ENCODE results near the gene SIX5. TPM values are rescaled to one million over a fixed set of nuclear protein-coding genes. Genes with fewer than 3 reads are reported as not detected.
"Not testable (repeated sequence)": the region's sequence is repeated elsewhere in the genome, so short reads cannot be mapped to it uniquely, and the experiment has no call there.

Gene SIX5
- polyA plus RNA-seq, 5 donors = 10.7 to 39.5 (median 20.0) TPM

DNA sequence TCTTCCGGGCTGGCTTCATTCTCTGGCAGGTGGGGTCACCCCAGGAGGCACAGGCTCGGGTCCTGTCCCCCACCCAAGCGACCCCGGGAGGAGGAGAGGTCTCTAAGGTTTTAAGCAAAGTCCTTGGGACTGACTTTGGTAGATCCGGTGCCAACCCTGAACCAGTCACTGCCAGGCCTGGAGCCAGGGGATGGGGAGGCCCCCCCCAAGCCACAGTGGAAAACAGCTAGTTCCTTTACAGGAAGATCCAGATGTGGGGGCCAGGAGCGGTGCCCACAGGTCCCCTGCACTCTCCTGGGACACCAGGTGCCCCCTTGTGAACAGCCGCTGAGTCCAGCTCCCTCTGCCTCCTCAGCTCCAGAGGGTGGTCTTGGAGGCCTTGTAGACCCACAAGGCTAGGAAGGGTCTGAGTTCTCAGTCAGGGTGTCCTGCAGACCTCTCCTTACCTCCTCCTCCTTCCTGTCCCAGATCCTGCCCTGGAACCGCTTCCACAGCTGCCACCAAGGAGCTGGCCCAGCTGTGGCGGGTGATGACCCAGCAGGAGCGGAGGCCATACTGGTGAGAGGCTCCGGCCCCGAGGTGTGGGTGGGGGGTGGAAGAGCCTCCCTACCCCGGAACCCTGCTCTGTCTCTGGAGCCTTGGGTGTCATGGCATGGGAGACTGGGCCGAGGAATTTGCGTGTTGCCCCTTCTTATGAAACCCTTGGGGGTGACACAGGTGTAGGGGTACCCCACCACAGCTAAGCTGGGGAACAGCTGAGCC is 6.0 kb downstream of the SIX5 start:
- no peak for DNase-seq

DNA sequence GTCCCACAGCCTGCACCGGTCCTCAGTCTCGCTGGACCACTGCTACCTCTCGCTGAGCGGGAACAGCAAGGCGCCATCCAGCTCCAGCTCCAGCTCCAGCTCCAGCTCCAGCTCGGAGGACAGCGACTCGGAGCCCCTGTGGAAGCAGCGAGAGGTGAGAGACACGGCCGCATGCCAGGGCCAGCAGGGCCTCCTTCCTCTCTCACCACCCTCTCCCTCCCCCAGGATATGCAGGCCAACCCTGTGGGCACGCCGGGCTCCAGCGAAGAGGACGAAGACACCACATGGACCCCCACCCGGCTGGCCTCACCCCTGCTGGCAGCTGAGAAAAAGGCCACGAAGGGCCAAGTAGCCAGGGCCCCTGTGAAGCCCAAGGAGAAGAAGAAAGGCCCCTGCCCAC is 7.3 kb downstream of the SIX5 start:
- DNase-seq = no peak

DNA sequence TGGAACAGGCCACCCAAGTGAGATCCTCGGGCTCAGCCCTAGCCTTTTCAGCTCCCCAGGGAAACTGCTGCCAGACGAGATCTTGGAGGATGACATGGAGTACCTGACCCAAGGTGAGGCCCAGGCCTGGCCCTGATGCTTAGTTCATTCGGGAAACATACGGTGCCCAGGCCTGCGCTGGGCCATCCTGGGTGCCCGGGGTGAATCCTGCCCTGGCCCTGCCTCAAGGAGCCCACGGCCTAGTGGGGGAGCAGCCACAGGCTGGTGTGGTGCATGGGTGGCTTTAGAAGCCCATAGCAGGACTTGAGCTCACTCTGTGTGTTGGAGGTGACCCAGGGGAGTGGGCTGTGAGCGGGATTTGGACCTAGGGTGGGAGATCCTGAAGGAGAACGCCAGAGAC is 10.1 kb downstream of the SIX5 start:
- DNase-seq = no peak

DNA sequence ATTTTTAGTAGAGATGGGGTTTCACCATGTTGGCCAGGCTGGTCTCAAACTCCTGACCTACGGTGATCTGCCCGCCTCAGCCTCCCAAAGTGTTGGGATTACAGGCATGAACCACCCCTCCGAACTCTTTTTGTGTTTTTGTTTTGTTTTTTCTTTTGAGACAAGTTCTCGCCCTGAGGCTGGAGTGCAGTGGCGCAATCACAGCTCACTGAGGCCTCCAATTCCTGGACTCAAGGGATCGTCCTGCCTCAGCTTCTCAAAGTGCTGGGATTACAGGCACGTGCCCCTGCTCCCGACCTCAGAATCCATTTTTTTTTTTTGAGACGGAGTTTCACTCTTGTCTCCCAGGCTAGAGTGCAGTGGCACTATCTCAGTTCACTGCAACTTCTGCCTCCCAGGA is 11.4 kb downstream of the SIX5 start:
- no peak for DNase-seq

DNA sequence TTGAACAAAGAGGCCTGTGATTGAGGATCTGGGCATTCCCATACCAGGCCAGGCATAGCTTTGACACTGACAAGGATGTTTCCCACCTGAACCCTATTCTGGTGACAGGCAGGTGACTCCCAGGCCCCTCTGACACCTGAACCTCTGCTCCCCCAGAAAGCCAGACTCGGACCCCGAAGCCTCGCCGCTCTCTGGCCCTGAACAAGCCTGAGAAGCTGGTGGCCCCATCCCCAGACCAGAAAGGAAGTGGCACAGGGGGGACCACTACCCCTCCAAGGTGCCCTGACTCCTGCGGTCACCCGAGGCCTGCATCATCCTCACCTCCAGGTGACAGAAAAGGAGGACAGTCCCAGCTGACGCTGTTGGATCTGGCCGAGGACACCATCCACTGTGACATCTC is 14.7 kb downstream of the SIX5 start:
- DNase-seq = no peak

DNA sequence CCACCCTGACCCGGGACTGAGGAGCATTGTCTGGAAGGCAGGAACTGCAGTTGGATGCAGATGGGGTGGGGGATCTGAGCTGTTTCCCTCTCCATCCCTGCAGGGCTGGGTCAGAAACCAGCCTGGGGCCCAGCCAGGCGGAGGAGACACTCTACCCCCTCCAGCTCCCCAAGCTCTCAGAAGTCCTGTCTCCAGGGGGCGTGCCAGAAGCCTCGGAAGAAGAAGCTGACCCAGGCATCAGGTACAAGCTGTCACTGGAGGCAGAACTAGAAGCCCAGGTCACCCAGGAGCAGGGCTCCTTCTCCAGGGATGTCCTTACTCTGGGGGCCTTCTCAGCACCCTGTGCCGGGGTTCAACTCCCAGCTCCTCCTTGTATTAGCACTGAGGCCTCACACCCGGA is 15.5 kb downstream of the SIX5 start:
- no peak for DNase-seq

DNA sequence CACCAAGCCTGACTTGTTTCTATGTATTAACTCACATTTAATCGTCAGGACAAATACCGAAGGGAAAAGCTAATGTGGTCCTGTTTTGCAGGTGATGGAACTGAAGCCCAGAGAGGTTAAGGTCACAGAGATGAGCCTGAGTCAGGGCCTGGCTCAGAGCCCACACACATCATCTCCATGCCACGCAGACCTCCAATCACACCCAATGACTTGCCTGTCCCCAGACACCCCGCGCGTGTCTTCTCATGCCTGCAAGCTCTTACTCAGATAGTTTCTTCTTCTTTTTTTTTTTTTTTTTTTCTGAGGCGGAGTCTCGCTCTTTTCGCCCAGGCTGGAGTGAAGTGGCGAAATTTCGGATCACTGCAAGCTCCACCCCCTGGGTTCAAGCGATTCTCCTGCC is 16.4 kb downstream of the SIX5 start:
- DNase-seq = no peak

DNA sequence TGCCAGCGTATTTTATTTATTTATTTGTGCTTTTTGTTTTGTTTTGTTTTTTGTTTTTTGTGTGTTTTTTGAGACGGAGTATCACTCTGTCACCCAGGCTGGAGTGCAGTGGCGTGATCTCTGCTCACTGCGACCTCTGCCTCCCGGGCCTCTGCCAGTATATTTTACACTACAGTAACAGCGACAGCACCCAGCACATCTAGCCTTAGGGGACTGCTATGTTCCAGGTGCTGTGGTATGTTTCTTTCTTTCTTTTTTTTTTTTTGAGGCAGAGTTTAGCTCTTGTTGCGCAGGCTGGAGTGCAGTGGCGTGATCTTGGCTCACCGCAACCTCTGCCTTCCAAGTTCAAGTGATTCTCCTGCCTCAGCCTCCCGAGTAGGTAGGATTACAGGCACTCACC is 17.6 kb downstream of the SIX5 start:
- DNase-seq = not testable (repeated sequence)

DNA sequence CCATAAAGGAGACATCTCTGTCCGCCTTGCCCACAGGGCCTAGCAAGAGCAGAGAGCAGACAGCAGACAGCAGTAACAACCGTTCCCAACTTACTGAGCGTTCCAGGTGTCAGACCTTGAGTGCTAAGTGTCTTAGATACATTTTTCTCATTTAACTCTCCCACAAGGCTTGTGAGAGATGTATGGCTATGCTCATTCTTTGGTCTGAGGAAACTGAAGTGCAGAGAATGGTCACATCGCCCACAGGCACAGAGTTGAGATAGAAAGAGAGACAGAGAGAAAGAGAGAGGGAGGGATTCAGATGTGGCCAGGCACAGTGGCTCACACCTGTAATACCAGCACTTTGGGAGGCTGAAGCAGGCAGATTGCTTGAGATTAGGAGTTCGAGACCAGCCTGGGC is 21.5 kb downstream of the SIX5 start:
- DNase-seq = no peak

DNA sequence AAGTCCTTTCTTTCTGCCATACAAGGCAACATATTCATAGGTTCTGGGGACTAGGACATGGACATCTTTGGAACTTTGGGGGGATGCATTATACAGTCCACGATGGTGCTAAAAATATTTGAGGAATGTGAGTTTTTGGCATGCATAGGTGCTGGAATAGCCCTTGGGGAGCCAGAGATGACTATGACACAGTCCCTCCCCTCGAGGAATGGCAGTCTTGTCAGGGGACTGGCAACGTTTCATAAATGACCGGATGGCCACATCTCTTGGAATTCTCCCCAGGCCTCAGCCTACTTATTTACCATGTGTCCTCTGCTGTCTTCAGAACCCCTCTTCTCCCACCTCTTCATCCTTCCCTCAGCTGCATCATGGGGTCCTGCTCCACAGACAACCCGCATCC is 22.2 kb downstream of the SIX5 start:
- no peak for DNase-seq

DNA sequence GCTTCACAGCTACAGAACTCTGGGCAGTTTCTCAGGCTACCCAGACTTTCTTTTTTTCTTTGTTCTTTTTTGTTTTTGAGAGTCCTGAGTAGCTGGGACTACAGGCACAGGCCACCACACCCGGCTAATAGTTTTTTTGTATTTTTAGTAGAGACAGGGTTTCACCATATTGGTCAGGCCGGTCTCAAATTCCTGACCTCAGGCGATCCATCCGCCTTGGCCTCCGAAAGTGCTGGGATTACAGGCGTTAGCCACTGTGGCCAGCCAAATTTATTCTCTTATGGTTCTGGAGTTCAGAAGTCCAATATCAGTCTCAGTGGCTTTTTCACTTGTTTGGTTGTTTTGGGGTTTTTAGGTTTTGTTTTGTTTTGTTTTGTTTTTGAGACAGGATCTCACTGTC is 23.4 kb downstream of the SIX5 start:
- DNase-seq = no peak

DNA sequence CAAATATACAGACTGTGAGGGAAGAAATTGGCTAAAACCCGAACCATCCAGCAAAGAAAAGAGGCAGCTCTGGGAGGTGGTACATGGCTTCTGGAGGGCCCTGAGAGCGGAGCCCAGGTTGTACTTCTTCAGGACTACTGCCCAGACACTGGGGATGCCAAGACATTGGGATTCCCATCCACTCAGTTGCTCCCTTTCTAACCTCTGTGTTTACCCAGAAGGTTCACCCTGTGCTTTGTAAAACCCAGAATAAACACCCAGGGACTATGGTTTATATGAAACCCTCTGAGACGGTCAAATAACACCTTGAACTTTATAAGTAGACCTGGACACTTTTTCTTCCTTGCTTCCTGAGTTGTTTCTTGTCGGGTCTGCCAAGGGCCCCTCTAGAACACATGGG is 26.1 kb downstream of the SIX5 start:
- no peak for DNase-seq

DNA sequence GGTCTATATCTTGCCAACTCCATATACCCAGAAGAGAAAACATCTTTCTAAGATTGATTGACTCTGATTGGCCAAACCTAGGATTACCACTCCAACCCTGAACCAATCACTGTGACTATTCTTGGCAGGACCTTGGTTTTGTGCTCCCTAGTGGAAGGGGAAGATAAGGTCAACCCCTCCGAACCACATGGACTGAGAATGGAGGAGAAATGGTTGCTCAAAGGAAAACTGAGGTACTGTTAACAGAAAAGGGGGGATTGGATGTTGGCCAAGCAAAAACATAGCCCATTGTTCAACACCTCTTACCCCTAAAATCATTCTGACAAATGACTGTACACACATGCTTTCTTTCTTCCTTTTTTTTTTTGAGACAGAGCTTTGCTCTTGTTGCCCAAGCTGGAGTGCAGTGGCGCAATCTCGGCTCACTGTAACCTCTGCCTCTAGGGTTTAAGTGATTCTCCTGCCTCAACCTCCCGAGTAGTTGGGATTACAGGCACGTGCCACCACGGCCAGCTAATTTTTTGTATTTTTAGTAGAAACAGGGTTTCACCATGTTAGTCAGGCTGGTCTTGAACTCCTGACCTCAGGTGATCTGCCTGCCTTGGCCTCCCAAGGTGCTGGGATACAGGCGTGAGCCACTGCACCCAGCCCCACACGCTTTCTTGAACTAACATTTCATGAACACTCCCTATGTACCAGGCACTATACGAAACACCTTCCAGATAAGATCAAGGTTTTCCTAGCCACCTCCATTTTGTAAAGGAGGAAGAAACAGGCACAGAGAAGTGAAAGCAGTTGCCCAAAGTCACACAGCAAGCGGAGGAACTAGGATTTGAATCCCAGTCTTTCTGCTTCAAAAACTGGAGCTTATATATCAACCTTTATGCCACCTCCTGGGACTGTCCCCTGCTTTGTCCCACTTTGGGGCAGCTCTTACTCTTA is 29.3 kb downstream of the SIX5 start:
- no peak for DNase-seq

DNA sequence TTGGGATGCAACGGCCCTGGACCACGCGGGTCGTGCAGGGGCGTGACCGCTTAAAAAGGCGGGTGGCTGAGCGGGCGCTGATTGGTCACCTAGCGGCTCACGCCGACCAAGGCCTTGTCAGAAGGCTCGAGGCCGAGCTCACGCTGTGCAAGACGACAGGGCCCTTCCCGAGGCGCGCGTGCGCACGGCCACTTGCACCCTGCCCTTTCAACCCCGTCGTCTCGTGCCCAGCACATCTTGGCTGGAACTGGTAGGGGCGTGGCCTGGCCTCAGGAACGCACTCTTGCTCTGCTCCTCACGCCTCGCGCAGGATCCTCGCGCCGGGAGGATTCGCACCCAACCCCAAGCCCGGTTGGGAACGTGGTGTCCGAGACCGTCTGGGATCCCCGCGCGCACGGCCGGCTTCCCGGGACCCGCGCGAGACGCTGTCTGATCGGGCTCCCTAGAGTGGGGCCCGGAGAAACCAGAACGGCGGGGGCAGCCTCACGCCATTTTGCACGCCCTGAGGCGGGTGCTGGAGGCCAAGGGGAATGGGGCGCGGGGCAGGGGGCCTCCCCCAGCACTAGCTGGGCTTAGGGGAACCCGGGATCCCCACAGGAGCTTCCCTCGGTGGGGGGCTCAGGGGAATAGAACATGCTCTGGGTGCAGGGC is 35.8 kb downstream of the SIX5 start, which contains the start of gene MEIOSIN:
TSS of gene MEIOSIN (plus strand) at position 280 of the 651 bp plus-strand sequence. CDS start 1,938 bp downstream, outside the sequence.
- no peak for DNase-seq

DNA sequence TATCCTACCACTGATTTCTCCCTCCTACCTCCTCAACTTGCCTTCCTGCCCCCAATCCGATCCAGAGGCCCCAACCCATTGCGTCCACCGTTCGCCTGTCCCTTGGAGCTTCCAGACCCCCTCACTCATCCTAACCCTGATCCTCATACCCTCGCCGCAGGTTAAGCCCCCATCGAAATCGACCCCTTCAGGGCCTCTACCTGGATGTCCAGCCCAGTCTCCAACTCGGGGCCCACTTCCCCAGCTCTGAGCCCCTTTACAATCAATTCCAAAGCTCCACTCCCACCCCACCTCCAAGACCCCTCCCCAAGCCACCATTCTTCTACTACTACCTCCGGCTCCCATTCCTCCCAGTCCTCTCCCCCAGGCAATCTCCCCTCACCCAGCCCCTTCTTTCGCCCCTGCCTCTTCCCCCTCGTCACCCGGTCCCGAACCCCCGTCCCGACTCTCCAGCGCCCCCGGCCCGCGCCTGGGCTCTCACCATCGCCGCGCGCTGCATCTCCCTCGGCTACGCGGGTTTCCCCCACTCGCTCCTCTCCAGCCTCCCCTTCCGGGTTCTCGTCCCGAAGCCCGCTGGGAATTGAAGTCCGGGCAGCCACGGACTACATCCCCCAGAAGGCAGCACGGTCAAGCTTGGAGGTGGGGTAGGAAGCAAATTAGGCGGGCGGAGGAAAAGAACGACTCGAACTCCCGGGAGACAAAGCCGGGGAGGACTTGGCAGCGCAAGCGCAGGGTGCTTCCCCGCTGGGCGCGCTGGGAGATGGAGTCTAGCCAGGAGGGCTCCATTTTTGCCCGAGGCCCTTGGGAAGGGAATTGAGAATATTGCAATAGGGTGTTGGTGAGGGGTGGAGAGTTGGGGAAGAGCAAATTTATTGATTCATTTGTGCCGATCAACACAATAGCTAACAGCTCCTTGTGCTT is 38.4 kb downstream of the SIX5 start, which contains the start of gene FBXO46:
TSS of gene FBXO46 (minus strand) at position 529 of the 921 bp plus-strand sequence. CDS start 17,401 bp downstream, outside the sequence.
- peak; percentile 95 to 97 for DNase-seq

DNA sequence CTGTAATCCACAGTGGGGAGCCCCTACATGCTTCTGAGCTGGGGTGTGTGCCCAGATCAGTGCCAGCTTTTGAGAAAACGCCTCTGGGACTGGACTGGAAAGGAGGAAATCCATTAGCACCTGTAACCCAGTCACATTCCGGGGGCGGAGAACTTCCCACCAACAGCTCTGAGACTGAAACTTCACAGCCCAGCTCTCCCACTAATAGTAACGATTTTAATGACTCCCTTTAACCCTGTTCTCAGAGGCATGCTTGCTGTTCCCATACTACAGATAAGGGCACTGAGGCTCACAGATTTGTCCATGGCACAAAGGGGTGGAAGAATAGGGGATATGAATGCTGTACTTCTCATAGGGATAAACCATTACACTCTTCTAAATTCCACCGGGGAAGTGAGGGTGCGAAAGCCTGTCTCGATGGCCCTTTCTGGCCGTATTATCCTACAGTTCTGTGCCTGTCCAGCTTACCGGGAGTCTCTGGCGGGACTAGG is 39.2 kb downstream of the SIX5 start:
- no peak for DNase-seq

DNA sequence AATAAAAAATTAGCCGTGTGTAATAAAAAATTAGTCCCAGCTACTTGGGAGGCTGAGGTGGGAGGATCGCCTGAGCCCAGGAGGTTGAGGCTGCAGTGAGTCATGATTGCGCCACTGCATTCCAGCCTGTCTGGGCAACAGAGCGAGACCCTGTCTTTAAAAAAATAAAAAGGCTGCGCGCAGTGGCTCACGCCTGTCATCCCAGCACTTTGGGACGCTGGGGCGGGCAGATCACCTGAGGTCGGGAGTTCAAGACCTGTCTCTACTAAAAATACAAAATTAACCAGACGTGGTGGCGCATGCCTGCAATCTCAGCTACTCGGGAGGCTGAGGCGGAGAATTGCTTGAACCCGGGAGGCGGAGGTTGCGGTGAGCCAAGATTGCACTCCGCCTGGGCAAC is 40.4 kb downstream of the SIX5 start:
- DNase-seq = not testable (repeated sequence)

DNA sequence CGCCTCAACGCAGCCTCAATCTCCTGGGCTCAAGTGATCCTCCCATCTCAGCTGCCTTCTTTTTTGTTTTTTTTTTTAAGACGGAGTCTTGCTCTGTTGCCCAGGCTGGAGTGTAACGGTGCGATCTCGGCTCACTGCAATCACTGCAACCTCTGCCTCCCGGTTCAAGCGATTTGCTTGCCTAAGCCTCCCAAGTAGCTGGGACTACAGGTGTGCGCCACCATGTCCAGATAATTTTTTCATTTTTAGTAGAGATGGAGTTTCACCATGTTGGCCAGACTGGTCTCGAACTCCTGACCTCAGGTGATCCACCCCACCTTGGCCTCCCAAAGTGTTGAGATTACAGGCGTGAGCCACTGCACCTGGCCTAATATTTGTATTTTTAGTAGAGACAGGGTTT is 49.0 kb downstream of the SIX5 start:
- DNase-seq = not testable (repeated sequence)

DNA sequence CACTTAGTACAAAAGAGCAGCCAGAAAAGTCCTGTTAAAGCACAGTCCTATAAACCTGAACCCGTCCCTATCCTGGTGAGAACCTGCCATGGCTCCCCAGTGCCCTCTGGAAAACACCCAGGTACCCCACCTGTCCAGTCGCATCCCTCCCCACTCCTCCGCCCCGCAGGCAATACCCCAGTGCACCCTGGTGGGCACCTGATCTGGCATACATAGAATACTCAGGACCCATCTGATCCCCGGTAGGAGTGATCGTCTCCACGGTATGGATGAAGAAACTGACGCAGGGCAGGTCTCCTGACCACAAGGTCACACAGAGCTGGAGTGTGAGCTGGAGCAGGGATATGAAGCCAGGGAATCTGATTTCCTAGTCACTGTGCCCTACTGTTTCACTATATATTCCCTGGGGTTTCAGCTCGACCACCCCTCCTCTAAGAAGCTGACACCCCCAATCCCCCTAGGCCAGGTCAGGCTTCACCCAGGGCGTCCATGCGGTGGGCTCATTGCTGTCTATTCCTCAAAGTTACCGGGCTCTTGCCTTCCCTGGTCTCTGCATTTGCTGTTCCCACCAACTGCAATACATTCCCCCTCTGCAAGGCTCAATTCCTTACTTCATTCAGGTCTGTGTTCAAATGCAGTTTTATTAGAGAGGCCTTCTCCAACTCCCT is 50.9 kb downstream of the SIX5 start:
- DNase-seq = no peak

Measured in right lung (tissue), 5 donors.